NCI-H748 (cell line): ENCODE data around the gene AREL1.

Experiments
- DNase-seq: peaks from one replicate; lab custom pipeline; 2025; ENCODE audit not compliant: unreplicated experiment; lab: John Stamatoyannopoulos, UW

AREL1 gene

DNA sequence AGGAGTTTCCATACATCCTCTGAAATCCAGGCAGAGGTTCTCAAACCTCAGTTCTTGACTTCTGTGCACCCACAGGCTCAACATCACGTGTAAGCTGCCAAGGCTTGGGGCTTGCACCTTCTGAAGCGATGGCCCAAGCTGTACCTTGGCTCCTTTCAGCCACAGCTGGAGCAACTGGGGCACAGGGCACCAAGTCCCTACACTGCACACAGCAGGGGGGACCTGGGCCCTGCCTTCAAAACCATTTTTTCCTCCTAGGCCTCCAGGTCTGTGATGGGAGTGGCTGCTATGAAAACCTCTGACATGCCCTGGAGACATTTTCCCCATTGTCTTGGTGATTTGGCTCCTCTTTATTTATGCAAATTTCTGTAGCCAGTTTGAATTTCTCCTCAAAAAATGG is 10.6 kb downstream of the AREL1 start:
- no peak for DNase-seq

DNA sequence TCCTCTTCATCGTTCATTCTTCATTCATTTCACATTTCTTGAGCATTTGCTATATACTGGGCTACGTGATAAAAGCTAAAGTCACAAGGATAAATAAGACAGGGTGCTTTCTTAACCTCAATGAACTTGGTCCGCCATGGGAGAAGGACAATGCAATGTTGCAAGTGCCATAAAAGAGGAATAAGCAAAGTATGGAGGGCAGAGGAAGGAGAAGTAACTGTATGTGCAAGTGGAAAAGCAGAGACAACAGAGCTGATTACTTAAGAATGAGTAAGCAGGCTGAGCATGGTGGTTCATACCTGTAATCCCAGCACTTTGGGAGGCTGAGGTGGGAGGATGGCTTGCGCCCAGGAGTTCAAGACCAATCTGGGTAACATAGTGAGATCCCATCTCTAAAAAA is 14.4 kb downstream of the AREL1 start:
- DNase-seq: no peak

DNA sequence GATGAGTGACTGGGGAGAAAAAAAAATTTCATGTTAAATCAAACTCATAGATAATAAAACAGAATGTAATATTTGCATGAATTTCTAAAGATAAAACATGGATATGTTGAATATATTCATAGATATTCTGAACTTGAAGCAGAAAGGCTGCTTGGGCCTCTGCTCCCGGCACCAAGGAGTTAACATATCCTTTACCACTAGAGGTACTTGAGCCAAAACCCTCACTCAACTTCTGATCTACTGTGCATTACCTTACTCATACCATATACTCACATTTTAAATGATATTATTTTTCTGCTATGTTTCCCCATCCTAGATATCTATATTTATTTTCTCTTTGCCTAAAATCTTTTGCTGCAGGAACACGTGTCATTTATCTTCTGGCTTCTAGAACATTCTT is 14.9 kb downstream of the AREL1 start:
- DNase-seq: no peak

DNA sequence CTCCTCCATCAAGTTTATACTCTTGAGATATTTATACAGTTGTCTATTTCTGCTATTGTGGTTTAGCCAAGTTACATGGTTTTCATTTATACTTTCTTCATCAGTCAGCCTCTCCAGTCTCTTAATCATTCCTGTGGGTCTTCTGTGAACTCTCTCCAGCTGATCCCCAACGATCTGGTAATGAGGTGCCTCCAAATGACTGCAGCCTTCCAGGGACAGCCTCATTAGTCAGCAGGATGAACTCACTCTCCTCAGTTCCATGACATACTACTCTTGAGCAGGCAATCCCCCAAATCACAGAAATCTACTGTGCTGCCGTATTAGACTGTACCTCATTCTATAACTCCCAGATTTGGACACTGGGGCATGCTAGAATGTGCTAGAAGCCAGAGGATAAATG is 15.3 kb downstream of the AREL1 start:
- DNase-seq: no peak

DNA sequence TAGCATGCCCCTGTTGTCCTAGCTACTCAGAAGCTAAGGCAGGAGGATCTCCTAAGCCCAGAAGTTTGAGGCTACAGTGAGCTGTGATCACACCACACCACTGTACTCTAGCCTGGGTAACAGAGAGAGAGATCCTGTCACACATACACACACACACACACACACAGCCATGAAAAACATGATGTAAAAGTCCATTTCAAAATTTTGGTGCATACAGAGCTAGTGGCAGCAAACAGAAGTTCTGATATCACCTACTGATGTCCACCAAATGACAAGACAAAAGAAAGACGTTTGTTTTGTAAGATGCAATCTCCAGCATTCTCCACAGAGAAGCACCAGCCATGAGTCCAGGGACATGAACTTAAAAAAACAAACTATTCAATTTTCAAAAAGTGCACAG is 15.9 kb downstream of the AREL1 start:
- DNase-seq: no peak

- no peak for DNase-seq
These were observed 17.5 kb downstream of the AREL1 start for GRCh38 chr14:74695406-74695805.

DNA sequence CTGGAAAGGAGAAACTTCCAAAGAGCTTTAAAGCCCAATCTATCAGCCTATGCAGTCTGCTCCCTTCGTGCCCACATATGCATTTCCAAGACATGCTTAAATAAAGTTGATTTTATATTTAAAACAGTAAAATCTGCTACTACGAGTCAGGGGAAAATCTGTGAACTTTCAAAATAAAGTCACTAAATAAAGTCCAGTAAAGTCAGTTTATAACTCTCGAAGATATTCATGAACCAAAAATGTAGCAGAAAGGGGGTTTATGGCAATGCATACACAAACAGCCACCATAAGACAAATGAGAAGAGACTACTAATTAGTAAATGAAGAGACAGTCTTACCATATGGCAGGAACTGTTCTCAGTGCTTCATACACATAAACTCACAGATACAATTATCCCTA is 19.7 kb downstream of the AREL1 start:
- DNase-seq: no peak

DNA sequence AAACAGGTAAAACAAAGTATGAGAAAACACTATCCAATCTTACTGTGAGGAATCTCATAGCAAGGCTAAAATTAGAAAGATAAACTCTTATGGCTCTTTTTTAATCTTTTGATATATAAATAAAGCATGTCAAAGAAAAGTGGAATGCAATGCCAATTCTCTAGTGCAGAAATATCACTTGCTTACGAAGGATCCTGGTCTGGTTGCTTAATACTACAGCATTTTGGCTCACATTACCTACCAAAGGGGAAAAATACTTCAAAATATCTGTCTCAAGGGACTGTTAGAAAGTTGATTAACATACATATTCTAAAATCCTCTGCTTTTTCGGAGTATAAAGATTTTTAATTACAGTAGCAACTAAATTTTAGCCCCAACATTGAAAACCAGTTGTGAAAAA is 21.4 kb downstream of the AREL1 start:
- no peak for DNase-seq

DNA sequence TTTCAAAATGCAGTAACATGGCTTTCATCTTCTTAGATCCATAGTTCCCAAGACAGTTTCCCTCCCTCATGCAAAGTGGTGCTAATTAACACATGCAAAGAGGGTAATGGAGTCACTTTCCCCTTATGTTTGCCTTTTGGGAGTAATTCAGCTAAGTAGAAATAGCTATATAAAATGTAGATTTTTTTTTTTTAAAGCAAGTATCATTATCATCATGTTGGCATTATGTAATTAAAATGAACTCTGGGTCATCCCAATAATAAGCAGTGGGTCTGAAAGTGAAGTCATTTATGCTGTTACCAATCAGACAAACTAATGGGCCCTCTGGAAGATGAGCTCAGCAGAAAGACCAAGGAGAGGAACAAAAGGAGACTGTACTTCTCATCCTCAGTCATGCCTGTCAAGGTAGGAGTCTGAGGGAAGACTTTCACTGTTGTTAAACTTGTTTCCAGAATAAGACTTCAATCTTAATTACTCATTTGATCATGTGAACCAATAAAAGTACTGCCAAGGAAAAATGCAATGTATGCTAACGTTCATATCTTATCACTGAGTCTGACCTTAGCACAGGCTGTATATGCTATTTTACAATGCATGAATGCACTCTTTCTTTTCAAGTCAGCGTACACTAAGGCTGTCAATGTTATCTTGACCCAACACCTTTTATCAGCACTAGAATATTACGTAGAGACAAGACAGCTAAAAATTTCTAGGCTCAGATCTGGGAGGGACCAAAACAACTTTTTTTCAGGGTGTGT is 26.8 kb downstream of the AREL1 start:
- no peak for DNase-seq

DNA sequence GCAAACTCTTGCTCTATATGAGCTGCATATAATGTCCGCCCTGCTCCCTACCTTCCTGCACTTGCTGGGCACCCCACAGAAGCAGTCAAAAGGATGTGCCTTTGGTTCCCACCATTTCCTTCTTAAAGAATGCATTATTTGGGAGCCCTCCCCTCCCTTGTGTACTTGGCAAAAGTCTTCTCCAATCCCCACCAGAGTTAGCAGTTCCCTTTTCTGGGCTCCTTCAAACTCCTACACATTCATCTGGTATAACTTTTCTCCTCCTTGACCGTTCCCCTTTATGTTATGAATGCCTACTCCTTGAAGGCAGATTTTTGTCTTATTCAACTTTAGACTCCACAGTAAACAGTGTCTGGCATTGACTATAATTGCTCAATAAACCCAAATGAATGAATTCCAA is 27.8 kb downstream of the AREL1 start:
- no peak for DNase-seq

- no peak for DNase-seq
These were observed 28.4 kb downstream of the AREL1 start for GRCh38 chr14:74684434-74684833.

DNA sequence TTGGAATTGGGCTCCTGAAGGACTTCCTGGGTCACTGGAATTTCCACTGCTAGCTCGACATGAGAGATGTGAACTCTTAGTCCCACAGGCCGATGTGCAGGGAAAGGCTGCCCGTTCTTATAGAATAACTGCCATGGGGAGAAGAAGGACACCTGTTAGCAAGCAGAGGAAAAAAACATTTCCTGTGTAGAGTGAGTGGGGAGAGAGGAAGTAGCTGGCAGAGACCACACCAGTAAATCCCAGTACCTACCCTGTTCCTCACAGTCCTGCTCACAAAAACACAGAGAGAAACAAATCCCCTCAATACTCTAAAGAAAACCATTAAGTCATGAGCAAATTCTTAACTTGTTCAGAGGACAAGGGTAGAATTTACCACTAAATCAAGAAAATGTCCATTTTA is 29.5 kb downstream of the AREL1 start:
- no peak for DNase-seq

GRCh38 chr14:74682169-74682952 is 30.5 kb downstream of the AREL1 start:
- no peak for DNase-seq

DNA sequence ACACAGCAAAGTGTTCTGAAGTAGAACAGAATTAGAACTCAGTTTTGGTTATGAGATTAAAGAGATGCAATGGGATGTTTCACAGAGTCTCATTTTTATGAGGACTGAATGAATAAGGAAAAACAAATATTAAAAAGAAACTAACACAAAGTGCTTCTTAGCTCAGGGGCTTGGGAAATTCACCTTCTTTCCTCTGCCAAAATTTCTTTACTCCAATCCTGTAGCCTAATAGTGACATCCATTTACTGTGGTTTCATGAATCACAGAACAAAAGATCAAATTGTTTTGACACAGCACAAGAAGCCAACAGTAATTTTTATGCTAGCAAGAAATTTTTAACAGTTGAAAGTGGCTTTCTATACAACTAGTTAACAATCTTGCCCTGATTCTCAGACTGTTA is 37.7 kb downstream of the AREL1 start:
- no peak for DNase-seq

- DNase-seq: no peak
These were observed 39.1 kb downstream of the AREL1 start for GRCh38 chr14:74673768-74674167.

GRCh38 chr14:74671789-74672188 is 41.1 kb downstream of the AREL1 start:
- no peak for DNase-seq

GRCh38 chr14:74670726-74671411 is 42.0 kb downstream of the AREL1 start:
- DNase-seq: no peak

DNA sequence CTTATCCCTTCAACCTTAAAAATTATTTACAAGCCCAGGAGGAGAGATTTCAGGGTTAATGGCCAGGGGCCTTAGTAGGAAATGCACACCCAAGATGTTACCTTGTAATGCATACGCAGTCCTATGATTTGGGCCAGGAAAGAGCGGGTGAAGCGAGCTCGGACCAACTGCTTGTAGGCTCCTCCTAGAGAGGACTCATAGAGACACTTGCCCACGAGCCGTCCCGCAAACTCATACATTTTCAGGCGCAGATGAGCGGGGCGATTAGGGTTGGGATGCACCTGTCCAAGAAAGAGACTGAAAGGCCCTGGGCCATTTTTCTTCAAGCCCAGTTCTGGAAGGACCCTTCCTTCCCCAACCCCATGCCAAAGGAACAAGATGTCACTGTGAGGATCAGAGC is 43.0 kb downstream of the AREL1 start:
- DNase-seq: no peak

DNA sequence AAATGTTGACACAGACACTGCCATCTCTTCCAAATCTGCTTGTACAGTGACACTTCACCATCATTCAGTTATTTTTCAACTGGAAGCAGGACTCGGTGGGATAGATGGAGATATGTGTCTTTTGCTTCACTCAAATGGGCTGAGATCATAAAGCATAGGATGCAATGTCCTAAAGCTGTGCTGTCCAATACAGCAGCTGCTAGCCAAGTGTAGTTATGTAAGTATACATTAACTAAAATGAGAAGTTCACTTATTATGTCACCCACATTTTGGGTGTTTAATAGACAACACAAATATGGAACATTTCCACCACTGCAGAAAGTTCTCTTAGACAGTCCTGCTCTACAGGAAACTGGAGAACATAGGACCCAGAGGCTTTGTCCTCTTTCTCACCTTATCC is 43.6 kb downstream of the AREL1 start:
- DNase-seq: no peak

DNA sequence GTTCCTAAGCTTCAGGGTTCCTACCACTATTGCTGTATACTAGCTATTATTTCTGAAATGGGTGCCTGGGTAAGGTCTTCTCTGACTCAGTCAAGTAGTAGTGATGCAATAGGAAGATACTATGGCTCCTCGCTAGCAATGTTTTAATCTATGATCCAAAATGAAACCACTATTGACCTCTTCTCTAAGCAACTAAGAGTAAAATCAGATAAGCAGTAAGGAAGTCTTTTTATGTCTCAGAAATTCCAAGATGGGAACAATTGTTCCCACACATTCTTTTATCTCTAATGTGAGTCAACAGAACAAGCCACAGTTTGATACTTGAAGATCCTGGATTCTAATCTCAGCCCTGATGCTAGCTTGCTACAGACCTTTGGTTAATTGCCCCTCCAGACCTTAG is 45.1 kb downstream of the AREL1 start:
- DNase-seq: no peak

DNA sequence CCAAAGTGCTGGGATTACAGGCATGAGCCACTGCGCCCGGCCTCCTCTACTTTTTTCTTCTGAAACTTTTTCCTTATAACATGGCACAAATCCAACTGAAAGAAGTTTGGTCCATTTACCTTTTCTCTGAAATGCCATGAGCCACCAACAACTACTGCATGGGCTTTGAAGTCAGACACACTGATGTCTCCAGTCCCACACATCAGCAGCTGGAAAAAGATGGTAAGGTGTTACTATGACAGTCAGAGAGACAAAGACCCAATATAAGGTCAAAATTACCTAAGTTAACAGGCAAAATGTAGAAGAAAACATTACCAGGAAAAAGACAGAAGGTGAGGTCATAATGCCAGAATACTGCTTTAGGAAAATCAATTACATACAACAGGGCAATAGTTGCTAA is 48.2 kb downstream of the AREL1 start:
- DNase-seq: no peak

- no peak for DNase-seq
These were observed 49.0 kb downstream of the AREL1 start for GRCh38 chr14:74663884-74664283.
